ENCODE data around the gene SCAANT1. TPM values are rescaled to one million over a fixed set of nuclear protein-coding genes. Genes with fewer than 3 reads are reported as not detected.

Gene SCAANT1
- polyA plus RNA-seq (2013, experiment 1 of 2) = 0.88 TPM
- polyA plus RNA-seq (2013, experiment 2 of 2) = 0.63 TPM

GRCh38 chr3:63911873-63912767, at the start of gene SCAANT1:
Gene SCAANT1, minus strand, starts transcription at chr3:63912383.
- Histone ChIP-seq H3K27ac (ENCODE audit: low read length, poor library complexity, severe bottlenecking) (peak within 1 kb of the TSS; percentile 27), H3K9me3 (ENCODE audit: control insufficient read depth, low read length) (no peaks in the 10 kb centered on the region), H2AFZ (ENCODE audit: low read depth, low read length) (peak within 1 kb of the TSS; percentile 75), H3K4ac (ENCODE audit: low read depth in 1 of 2, low read length in 2 of 2) (peak within 1 kb of the TSS; percentile 68 to 86), H2BK120ac (ENCODE audit: low read depth, low read length) (peak within 1 kb of the TSS; percentile 81), H3K4me3 (ENCODE audit: insufficient read depth in 1 of 2, low read depth in 1 of 2, low read length in 2 of 2) (peak within 1 kb of the TSS; percentile 86 to 87), H3K9ac (ENCODE audit: low read length) (peak within 1 kb of the TSS; percentile 92), H4K8ac (ENCODE audit: low read length) (peak within 1 kb of the TSS; percentile 88), H2BK5ac (ENCODE audit: low read depth, low read length, poor library complexity, severe bottlenecking) (no peak within 1 kb of the TSS), H2BK12ac (ENCODE audit: low read length in 2 of 2) (peak within 1 kb of the TSS in 1 of 2 experiments; percentile 63), H3K79me1 (replicated peaks; ENCODE audit: low read length, poor library complexity, severe bottlenecking) (peaks cover 20% of the 10 kb centered on the region), H3K27me3 (ENCODE audit: control insufficient read depth in 1 of 2, insufficient read depth in 1 of 2, low read length in 2 of 2) (no peaks in the 10 kb centered on the region), H2AK5ac (ENCODE audit: low read length, severe bottlenecking) (no peak within 1 kb of the TSS), H3K18ac (ENCODE audit: low read depth in 1 of 2, low read length in 2 of 2) (peak within 1 kb of the TSS; percentile 82 to 95), H4K91ac (ENCODE audit: low read length) (peak within 1 kb of the TSS; percentile 93), H3K4me2 (ENCODE audit: low read length, poor library complexity, severe bottlenecking) (peak within 1 kb of the TSS; percentile 99), H3K4me1 (ENCODE audit: control insufficient read depth, insufficient read depth, low read depth, low read length) (peaks cover 4% of the 10 kb centered on the region), H2BK15ac (ENCODE audit: low read depth, poor library complexity, severe bottlenecking) (peak within 1 kb of the TSS; percentile 95), H3K14ac (ENCODE audit: low read length in 2 of 2) (peak within 1 kb of the TSS; percentile 59 to 97), H3K36me3 (ENCODE audit: control insufficient read depth in 1 of 2, insufficient read depth in 2 of 2, low read depth in 1 of 2, low read length in 2 of 2) (peaks cover 8 to 25% of the 10 kb centered on the region in 2 experiments), H3K23ac (ENCODE audit: low read length in 2 of 2) (peak within 1 kb of the TSS in 1 of 2 experiments; percentile 97)
- WGBS = under 1% methylated on average over 67 of the region's 115 CpGs
- DNase-seq = peak; percentile 92

DNA sequence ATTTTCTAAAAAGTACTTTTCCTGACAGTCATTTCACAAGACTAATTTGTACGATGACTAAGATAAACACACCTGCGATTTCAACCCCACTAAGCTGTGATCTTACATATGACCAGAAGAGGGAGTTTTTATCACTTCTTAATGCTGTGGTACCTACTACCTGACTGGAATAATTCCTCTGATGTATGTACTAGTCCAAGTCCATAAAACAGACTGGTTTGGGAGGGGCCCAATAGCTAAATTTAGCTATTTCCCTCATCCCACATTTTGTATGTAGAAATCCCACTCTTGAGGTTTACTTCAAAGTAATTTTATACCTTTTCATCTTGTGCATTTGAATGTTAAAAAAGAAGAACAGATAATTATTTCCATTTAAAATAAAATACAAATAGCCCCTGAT, 49.7 kb upstream of the SCAANT1 start:
- Histone ChIP-seq H3K4me3 (ENCODE audit: insufficient read depth in 1 of 2, low read depth in 1 of 2, low read length in 2 of 2) (no peak overlapping the region), H3K18ac (ENCODE audit: low read depth in 1 of 2, low read length in 2 of 2) (no peak overlapping the region), H3K27me3 (ENCODE audit: control insufficient read depth in 1 of 2, insufficient read depth in 1 of 2, low read length in 2 of 2) (no peaks in the 10 kb centered on the region), H3K36me3 (ENCODE audit: control insufficient read depth in 1 of 2, insufficient read depth in 2 of 2, low read depth in 1 of 2, low read length in 2 of 2) (peaks cover 0 to 7% of the 10 kb centered on the region in 2 experiments), H2BK12ac (ENCODE audit: low read length in 2 of 2) (no peak overlapping the region), H3K27ac (ENCODE audit: low read length, poor library complexity, severe bottlenecking) (no peak overlapping the region), H4K8ac (ENCODE audit: low read length) (no peak overlapping the region), H3K23ac (ENCODE audit: low read length in 2 of 2) (no peak overlapping the region), H3K4me1 (ENCODE audit: control insufficient read depth, insufficient read depth, low read depth, low read length) (peaks cover 6% of the 10 kb centered on the region), H2AK5ac (ENCODE audit: low read length, severe bottlenecking) (no peak overlapping the region), H3K4me2 (ENCODE audit: low read length, poor library complexity, severe bottlenecking) (no peak overlapping the region), H2BK15ac (ENCODE audit: low read depth, poor library complexity, severe bottlenecking) (no peak overlapping the region), H4K91ac (ENCODE audit: low read length) (no peak overlapping the region), H3K79me1 (replicated peaks; ENCODE audit: low read length, poor library complexity, severe bottlenecking) (peaks cover 19% of the 10 kb centered on the region), H3K9me3 (ENCODE audit: control insufficient read depth, low read length) (no peaks in the 10 kb centered on the region), H2BK120ac (ENCODE audit: low read depth, low read length) (no peak overlapping the region), H3K9ac (ENCODE audit: low read length) (no peak overlapping the region), H3K4ac (ENCODE audit: low read depth in 1 of 2, low read length in 2 of 2) (no peak overlapping the region), H2BK5ac (ENCODE audit: low read depth, low read length, poor library complexity, severe bottlenecking) (no peak overlapping the region), H2AFZ (ENCODE audit: low read depth, low read length) (no peak overlapping the region), H3K14ac (ENCODE audit: low read length in 2 of 2) (no peak overlapping the region)
- WGBS = no CpG with 5 or more reads among the region's 2 CpGs
- peak; percentile 61 for DNase-seq

GRCh38 chr3:63960048-63960711, 48.0 kb upstream of the SCAANT1 start:
- Histone ChIP-seq H2BK15ac (ENCODE audit: low read depth, poor library complexity, severe bottlenecking) (no peak overlapping the region), H2BK120ac (ENCODE audit: low read depth, low read length) (no peak overlapping the region), H3K27me3 (ENCODE audit: control insufficient read depth in 1 of 2, insufficient read depth in 1 of 2, low read length in 2 of 2) (no peaks in the 10 kb centered on the region), H3K9me3 (ENCODE audit: control insufficient read depth, low read length) (no peaks in the 10 kb centered on the region), H3K18ac (ENCODE audit: low read depth in 1 of 2, low read length in 2 of 2) (peak overlapping the region in 1 of 2 experiments; percentile 28), H3K9ac (ENCODE audit: low read length) (peak overlapping the region; percentile 85), H3K4ac (ENCODE audit: low read depth in 1 of 2, low read length in 2 of 2) (peak overlapping the region in 1 of 2 experiments; percentile 35), H3K36me3 (ENCODE audit: control insufficient read depth in 1 of 2, insufficient read depth in 2 of 2, low read depth in 1 of 2, low read length in 2 of 2) (peaks cover 0 to 22% of the 10 kb centered on the region in 2 experiments), H3K79me1 (replicated peaks; ENCODE audit: low read length, poor library complexity, severe bottlenecking) (peaks cover 18% of the 10 kb centered on the region), H3K4me2 (ENCODE audit: low read length, poor library complexity, severe bottlenecking) (peak overlapping the region; percentile 62), H4K8ac (ENCODE audit: low read length) (peak overlapping the region; percentile 87), H2BK5ac (ENCODE audit: low read depth, low read length, poor library complexity, severe bottlenecking) (no peak overlapping the region), H2AFZ (ENCODE audit: low read depth, low read length) (no peak overlapping the region), H3K4me3 (ENCODE audit: insufficient read depth in 1 of 2, low read depth in 1 of 2, low read length in 2 of 2) (peak overlapping the region in 1 of 2 experiments; percentile 77), H3K23ac (ENCODE audit: low read length in 2 of 2) (no peak overlapping the region), H2BK12ac (ENCODE audit: low read length in 2 of 2) (no peak overlapping the region), H3K4me1 (ENCODE audit: control insufficient read depth, insufficient read depth, low read depth, low read length) (peaks cover 10% of the 10 kb centered on the region), H3K27ac (ENCODE audit: low read length, poor library complexity, severe bottlenecking) (peak overlapping the region; percentile 31), H3K14ac (ENCODE audit: low read length in 2 of 2) (no peak overlapping the region), H4K91ac (ENCODE audit: low read length) (no peak overlapping the region), H2AK5ac (ENCODE audit: low read length, severe bottlenecking) (no peak overlapping the region)
- peak; percentile 81 for DNase-seq
- 62% methylated on average over 6 of the region's 6 CpGs for WGBS

DNA sequence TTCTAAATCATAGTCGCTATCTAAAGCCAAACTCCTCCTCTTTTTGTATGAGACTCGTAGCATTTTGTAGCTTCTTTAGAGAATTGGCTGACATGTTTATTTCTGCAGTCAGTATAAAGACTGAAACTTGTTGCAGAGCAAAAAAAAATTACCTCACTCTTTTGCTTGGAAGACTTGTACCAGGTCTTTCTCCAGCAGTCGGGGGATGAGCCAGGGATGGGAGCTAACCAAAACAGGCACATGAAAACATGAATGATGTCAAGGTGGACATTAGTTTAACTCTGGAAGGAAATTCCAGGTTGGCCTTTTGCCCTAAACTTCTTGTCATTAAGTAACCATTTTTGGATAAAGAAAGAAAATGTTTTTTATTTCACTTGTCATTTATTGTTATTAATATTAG, 47.0 kb upstream of the SCAANT1 start:
- H2AFZ ChIP-seq (ENCODE audit: low read depth, low read length) = no peak overlapping the region
- no peak for DNase-seq
- H3K14ac ChIP-seq (ENCODE audit: low read length in 2 of 2) = no peak overlapping the region
- peaks cover 17% of the 10 kb centered on the region for H3K79me1 ChIP-seq (replicated peaks; ENCODE audit: low read length, poor library complexity, severe bottlenecking)
- no peak overlapping the region for H3K4me2 ChIP-seq (ENCODE audit: low read length, poor library complexity, severe bottlenecking)
- no peak overlapping the region for H3K18ac ChIP-seq (ENCODE audit: low read depth in 1 of 2, low read length in 2 of 2)
- no peak overlapping the region for H3K23ac ChIP-seq (ENCODE audit: low read length in 2 of 2)
- H3K9me3 ChIP-seq (ENCODE audit: control insufficient read depth, low read length) = no peaks in the 10 kb centered on the region
- H3K9ac ChIP-seq (ENCODE audit: low read length) = no peak overlapping the region
- H3K36me3 ChIP-seq (ENCODE audit: control insufficient read depth in 1 of 2, insufficient read depth in 2 of 2, low read depth in 1 of 2, low read length in 2 of 2) = peaks cover 2 to 26% of the 10 kb centered on the region in 2 experiments
- H2BK12ac ChIP-seq (ENCODE audit: low read length in 2 of 2) = no peak overlapping the region
- H3K27ac ChIP-seq (ENCODE audit: low read length, poor library complexity, severe bottlenecking) = no peak overlapping the region
- no peak overlapping the region for H4K91ac ChIP-seq (ENCODE audit: low read length)
- H3K4ac ChIP-seq (ENCODE audit: low read depth in 1 of 2, low read length in 2 of 2) = no peak overlapping the region
- H3K4me3 ChIP-seq (ENCODE audit: insufficient read depth in 1 of 2, low read depth in 1 of 2, low read length in 2 of 2) = no peak overlapping the region
- WGBS = 91% methylated on average over 3 of the region's 3 CpGs
- H2BK5ac ChIP-seq (ENCODE audit: low read depth, low read length, poor library complexity, severe bottlenecking) = no peak overlapping the region
- no peak overlapping the region for H2BK15ac ChIP-seq (ENCODE audit: low read depth, poor library complexity, severe bottlenecking)
- H4K8ac ChIP-seq (ENCODE audit: low read length) = no peak overlapping the region
- H3K27me3 ChIP-seq (ENCODE audit: control insufficient read depth in 1 of 2, insufficient read depth in 1 of 2, low read length in 2 of 2) = no peaks in the 10 kb centered on the region
- peaks cover 12% of the 10 kb centered on the region for H3K4me1 ChIP-seq (ENCODE audit: control insufficient read depth, insufficient read depth, low read depth, low read length)
- H2AK5ac ChIP-seq (ENCODE audit: low read length, severe bottlenecking) = no peak overlapping the region
- no peak overlapping the region for H2BK120ac ChIP-seq (ENCODE audit: low read depth, low read length)

All from mesenchymal stem cell (in vitro differentiated cells and primary cell).